BE2C (cell line): Measurements from ENCODE around the gene BAIAP2L1.

ENCODE experiments used
- DNase-seq: peaks from one replicate; pipeline ENCODE4 v3.0.0-alpha.2; 2020
- H3K27me3 ChIP-seq: fragments of 250-450 bp; sonication (Bioruptor Pico); 2 replicates; pipeline ENCODE4 v1.5.1; 2020; ENCODE audit warnings: mild to moderate bottlenecking
- H3K36me3 ChIP-seq: fragments of 250-450 bp; sonication (Bioruptor Pico); 2 replicates; pipeline ENCODE4 v1.5.1; 2020; ENCODE audit warnings: mild to moderate bottlenecking
- H3K4me1 ChIP-seq: fragments of 250-450 bp; sonication (Bioruptor Pico); 2 replicates; pipeline ENCODE4 v1.5.1; 2020
- H3K4me3 ChIP-seq: 2 replicates; pipeline ENCODE4 v1.5.1; 2011; ENCODE audit warnings: low read depth, low read length
- H3K9me3 ChIP-seq: fragments of 250-450 bp; sonication (Bioruptor Pico); 2 replicates; pipeline ENCODE4 v1.5.1; 2020
- CTCF ChIP-seq: IDR thresholded peaks from 2 replicates; pipeline ENCODE4 v1.5.1; 2012; ENCODE audit warnings: mild to moderate bottlenecking, low read depth, low read length

BAIAP2L1 gene

GRCh38 chr7:98281757-98282606, 118.9 kb downstream of the BAIAP2L1 start:
- H3K9me3 ChIP-seq: no peaks in the 10 kb centered on the region
- peaks cover 3% of the 10 kb centered on the region; the same call in 1 of the 2 replicates for H3K36me3 ChIP-seq
- no peak for DNase-seq
- peak overlapping the region; percentile 75 for H3K4me3 ChIP-seq
- TF ChIP-seq CTCF: no peak
- no peaks in the 10 kb centered on the region for H3K27me3 ChIP-seq
- peaks cover 12% of the 10 kb centered on the region for H3K4me1 ChIP-seq

- peaks cover 3% of the 10 kb centered on the region; the same call in 1 of the 2 replicates for H3K36me3 ChIP-seq
- peaks cover 12% of the 10 kb centered on the region for H3K4me1 ChIP-seq
- peak within 1 kb of the TSS; percentile 75 for H3K4me3 ChIP-seq
Measured at GRCh38 chr7:98280791-98281756, 119.8 kb downstream of the BAIAP2L1 start, which contains the start of gene BRI3. Gene BRI3, plus strand, starts transcription at chr7:98281686. Its CDS starts 110 bp downstream, at chr7:98281796.

GRCh38 chr7:98280296-98280695, 120.6 kb downstream of the BAIAP2L1 start:
- Histone ChIP-seq H3K9me3 (no peaks in the 10 kb centered on the region), H3K36me3 (peaks cover 3% of the 10 kb centered on the region; the same call in 1 of the 2 replicates), H3K4me3 (no peak overlapping the region; the same call in 1 of the 2 replicates), H3K27me3 (no peaks in the 10 kb centered on the region), H3K4me1 (peaks cover 12% of the 10 kb centered on the region)
- TF ChIP-seq CTCF: no peak
- no peak for DNase-seq

More at GRCh38 chr7:98280791-98281756, 119.8 kb downstream of the BAIAP2L1 start, which contains the start of gene BRI3:
- Histone ChIP-seq H3K27me3 (no peaks in the 10 kb centered on the region), H3K9me3 (no peaks in the 10 kb centered on the region)
- TF ChIP-seq CTCF: no peak
- peak; percentile 94 for DNase-seq

- peak; percentile 44 for DNase-seq
- Histone ChIP-seq H3K4me1 (peaks cover 8% of the 10 kb centered on the region), H3K36me3 (peaks cover 3% of the 10 kb centered on the region; the same call in 1 of the 2 replicates), H3K9me3 (no peaks in the 10 kb centered on the region), H3K4me3 (no peak overlapping the region), H3K27me3 (no peaks in the 10 kb centered on the region)
- no peak for TF ChIP-seq CTCF
Measured at GRCh38 chr7:98278936-98279335, 122.0 kb downstream of the BAIAP2L1 start.

- Histone ChIP-seq H3K36me3 (peaks cover 3% of the 10 kb centered on the region; the same call in 1 of the 2 replicates), H3K4me3 (no peak overlapping the region)
- DNase-seq: no peak
Measured at GRCh38 chr7:98278408-98278807, 122.5 kb downstream of the BAIAP2L1 start.

More at GRCh38 chr7:98278408-98278807, 122.5 kb downstream of the BAIAP2L1 start:
- no peak for TF ChIP-seq CTCF
- peaks cover 5% of the 10 kb centered on the region for H3K4me1 ChIP-seq
- H3K27me3 ChIP-seq: no peaks in the 10 kb centered on the region
- no peaks in the 10 kb centered on the region for H3K9me3 ChIP-seq
